Coronary artery (tissue), 2 donors: ENCODE results near the gene SLC25A19.

Source experiments
- DNase-seq: peaks from one replicate; pipeline ENCODE4 v3.0.0-alpha.2; 2017; ENCODE audit warnings: low spot score
- H3K27ac ChIP-seq, 2 donors: fragments of 200-600 bp; sonication (generic); one replicate each; pipeline ENCODE4 v1.5.1; 2016 to 2019
- H3K4me3 ChIP-seq: fragments of 200-600 bp; sonication (generic); 2 replicates; pipeline ENCODE4 v1.5.1; 2016; ENCODE audit warnings: mild to moderate bottlenecking, moderate library complexity
- CTCF ChIP-seq: fragments of 200-600 bp; sonication (generic); IDR thresholded peaks from one replicate; pipeline ENCODE4 v1.5.1; 2019; ENCODE audit warnings: antibody characterized with exemption

SLC25A19 gene

DNA sequence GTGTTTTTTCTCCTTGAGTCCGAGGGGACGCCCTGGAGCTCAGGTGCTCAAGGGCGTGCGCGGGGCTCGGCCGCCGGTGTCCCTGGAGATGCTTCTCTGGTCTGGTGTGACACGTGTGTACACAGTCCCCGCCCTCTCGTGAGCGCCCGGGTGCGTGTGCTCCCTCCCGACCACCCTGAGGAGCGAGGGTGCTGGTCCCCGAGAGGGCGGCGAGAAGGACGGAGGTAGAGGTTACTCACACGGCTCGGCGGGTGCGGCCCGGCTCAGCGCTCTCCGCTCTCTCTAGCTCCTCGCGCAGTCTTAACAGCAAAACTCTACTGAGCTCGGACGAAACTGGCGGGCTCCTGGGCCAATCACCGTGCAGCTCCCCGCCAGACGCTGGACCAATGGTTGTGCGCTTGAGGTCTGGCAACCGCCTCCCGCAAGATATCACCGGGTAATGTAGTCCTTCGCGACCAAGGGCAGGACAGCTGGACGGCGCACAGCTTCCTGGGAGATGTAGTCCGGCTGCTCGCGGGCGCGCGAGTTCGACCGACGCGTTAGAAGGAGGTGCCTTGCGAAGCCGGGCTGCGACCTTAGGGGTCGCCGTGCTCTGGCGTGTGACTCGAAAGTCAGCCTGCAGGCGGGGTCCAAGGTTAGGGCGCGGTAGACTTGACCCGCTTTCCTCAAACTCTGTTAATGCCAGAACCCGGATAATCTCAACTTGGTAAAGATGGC is at the start of gene SLC25A19:
Gene SLC25A19, minus strand, starts transcription at position 319 of the 717 bp plus-strand sequence. CDS start 2,669 bp downstream, outside the sequence.
- H3K4me3 ChIP-seq: peak within 1 kb of the TSS; percentile 98
- TF ChIP-seq CTCF: no peak
- DNase-seq: peak; percentile 99
- peak within 1 kb of the TSS; percentile 82 to 92 for H3K27ac ChIP-seq

- no peak for TF ChIP-seq CTCF
- H3K4me3 ChIP-seq: no peak overlapping the region
- DNase-seq: no peak
- no peak overlapping the region for H3K27ac ChIP-seq
Observed at GRCh38 chr17:75338335-75338734, 49.1 kb upstream of the SLC25A19 start.

DNA sequence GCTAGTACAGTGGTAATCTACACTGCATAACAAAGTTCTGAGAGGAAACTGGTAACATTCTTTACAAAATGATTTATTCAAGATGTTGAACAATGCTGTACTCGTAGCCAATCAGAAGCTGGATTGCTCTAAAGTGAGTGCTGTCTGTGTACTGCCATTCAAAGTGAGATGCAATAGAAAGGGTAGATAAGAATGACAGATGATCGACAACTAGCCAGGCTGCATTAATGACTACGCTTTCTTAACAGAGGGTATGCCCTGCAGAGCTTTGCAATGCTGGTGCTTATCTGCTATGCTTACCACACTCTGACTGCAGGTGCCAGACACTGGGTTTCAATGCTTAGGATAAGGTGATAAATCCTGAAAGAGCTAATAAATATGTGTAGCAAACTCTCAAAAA is 46.1 kb upstream of the SLC25A19 start:
- DNase-seq: no peak
- Histone ChIP-seq H3K4me3 (no peak overlapping the region), H3K27ac (no peak overlapping the region)
- TF ChIP-seq CTCF: no peak

GRCh38 chr17:75334723-75335122 is 45.5 kb upstream of the SLC25A19 start:
- H3K4me3 ChIP-seq: no peak overlapping the region

GRCh38 chr17:75331671-75332070 is 42.4 kb upstream of the SLC25A19 start:
- Histone ChIP-seq H3K4me3 (no peak overlapping the region), H3K27ac (no peak overlapping the region)
- no peak for TF ChIP-seq CTCF
- DNase-seq: no peak

More at GRCh38 chr17:75334723-75335122, 45.5 kb upstream of the SLC25A19 start:
- no peak for DNase-seq
- no peak for TF ChIP-seq CTCF
- no peak overlapping the region for H3K27ac ChIP-seq

DNA sequence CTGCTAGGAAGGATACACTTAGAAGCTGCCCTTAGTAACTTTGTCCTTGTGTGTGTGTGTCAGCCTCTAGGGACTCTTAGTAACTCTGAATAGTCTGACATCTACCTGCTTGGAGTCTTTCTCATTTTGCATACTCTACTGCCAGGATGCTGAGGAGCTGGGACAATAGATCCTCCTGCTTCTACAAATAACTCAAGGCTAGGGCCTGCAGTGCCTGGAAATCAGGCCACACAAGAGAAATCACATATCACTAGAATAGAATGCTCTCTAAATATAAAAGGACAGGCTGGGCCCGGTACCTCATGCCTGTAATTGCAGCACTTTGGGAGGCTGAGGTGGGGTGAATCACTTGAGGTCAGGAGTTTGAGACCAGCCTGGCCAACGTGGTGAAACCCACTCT is 38.5 kb upstream of the SLC25A19 start:
- TF ChIP-seq CTCF: no peak
- DNase-seq: no peak
- no peak overlapping the region for H3K27ac ChIP-seq
- no peak overlapping the region for H3K4me3 ChIP-seq

DNA sequence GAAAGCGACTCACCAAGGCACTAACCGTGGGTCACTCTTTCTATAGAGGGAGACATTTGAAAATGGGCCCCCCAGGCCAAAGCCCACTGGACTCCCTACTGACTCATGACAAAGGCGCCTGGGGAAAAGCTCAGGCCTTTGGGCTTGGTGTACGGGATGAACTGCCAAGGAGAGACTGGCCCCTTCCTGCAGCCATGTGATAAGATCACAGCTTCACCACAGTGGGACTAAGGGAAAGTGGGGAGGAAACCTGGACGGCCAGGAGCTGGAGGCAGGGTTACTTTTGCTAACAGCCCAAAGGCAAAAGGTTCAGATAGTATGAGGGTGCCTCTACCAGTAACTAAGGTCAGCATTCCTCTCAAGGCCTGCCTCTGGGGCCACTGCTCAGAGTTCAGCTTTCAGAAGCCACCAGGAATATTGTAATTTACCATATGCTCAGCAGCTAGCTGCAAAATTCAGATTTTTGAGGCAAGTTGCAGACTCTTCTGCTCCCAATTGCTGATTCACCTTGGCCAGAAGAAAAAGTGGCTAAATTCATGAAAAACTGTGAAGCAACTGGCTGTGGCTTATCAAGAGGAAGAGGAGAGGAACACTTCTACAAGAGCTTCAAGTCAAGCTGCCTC is 37.1 kb upstream of the SLC25A19 start:
- Histone ChIP-seq H3K27ac (peak overlapping the region in 1 of 2 donors; percentile 48), H3K4me3 (no peak overlapping the region)
- no peak for DNase-seq
- no peak for TF ChIP-seq CTCF
